ENCODE results near the gene RFX3. TPM values are rescaled to one million over a fixed set of nuclear protein-coding genes. Genes with fewer than 3 reads are reported as not detected.

Gene RFX3
- total RNA-seq = 2.7 and 3.2 TPM in 2 replicates

DNA sequence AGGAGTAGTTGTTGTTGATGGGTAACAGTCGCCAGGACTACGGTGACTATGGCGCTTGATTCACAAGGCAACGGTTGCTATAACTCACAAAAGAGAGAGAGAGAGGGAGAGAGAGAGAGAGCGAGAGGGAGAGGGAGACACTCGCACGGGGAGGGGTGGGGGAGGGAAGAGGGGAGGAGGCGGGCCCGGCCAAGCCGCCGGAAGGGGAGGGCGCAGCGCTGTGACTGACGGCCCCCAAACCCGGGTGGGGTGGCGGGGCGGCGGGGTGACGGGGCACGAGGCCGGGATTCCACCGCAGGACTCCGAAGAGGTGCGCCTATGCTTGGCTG is at the start of gene RFX3:
Gene RFX3 (minus strand): TSS at position 166 of the 329 bp plus-strand sequence. CDS start 130,413 bp downstream, outside the sequence.

Measured in hair follicle dermal papilla cell (primary cell).